HG02763 (cell line): ENCODE measurements around the gene PLCB1.

Source experiments
- ATAC-seq: cut with Tn5 transposase; IDR thresholded peaks from one replicate; pipeline ENCODE4 v1.9.1; 2021; ENCODE audit warnings: mild to moderate bottlenecking, moderate library complexity; ENCODE audit not compliant: unreplicated experiment

Gene PLCB1

GRCh38 chr20:8474027-8474668, 342.1 kb downstream of the PLCB1 start:
- no peak for ATAC-seq

DNA sequence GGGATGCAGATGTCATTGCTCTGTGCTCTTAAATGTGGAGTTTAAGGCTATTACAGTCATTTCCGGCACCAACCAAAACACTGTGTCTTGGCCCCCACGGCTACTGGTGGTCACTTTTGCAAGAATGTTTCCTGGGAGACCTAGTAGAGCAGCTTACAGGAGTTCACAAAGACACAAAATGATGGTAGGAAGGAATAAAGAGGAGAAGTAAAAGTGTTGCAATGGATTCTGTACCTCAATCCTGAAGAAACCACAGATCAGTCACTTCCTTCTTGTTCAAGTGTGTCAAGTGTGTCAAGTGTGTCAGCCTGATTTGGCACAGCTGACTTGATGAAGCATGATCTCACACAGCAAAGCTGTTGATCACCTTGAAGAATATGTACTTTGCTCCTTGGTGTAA, 344.0 kb downstream of the PLCB1 start:
- ATAC-seq = no peak

DNA sequence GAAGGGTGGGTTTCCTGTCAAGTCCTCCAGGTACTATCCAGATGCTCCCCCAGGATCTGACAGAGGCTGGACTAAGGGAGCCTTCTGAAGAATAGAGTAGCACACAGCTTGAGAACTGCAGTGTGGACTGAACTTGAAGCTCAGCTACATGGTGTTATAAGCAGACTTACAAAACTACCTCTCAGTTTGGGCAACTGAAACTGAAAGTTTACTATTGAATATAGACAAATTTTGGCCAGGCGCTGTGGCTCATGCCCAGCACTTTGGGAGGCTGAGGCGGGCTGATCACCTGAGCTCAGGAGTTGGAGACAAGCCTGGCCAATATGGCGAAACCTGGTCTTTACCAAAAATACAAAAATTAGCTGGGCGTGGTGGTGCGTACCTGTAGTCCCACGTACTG, 348.5 kb downstream of the PLCB1 start:
- ATAC-seq = no peak

DNA sequence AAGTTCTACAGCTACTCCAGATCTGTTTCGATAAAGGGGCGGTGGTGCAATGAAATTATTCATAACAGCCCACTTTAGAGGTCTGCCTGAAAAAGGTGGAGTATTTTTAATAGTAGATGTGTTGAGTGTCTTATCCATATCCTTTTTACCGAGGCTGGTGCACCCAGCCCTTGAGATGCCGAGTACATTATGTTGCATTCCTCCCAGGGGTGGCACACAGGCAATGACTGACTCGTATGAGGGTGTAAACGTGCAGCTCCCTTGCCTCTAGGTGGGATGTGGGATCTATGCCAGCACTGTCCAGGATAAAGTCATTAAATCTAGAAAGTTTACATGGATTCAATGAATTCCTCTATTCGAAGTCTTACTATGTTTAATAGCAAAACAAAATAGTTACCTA, 355.6 kb downstream of the PLCB1 start:
- ATAC-seq = no peak

- no peak for ATAC-seq
These were observed 357.2 kb downstream of the PLCB1 start for GRCh38 chr20:8489094-8489883.

DNA sequence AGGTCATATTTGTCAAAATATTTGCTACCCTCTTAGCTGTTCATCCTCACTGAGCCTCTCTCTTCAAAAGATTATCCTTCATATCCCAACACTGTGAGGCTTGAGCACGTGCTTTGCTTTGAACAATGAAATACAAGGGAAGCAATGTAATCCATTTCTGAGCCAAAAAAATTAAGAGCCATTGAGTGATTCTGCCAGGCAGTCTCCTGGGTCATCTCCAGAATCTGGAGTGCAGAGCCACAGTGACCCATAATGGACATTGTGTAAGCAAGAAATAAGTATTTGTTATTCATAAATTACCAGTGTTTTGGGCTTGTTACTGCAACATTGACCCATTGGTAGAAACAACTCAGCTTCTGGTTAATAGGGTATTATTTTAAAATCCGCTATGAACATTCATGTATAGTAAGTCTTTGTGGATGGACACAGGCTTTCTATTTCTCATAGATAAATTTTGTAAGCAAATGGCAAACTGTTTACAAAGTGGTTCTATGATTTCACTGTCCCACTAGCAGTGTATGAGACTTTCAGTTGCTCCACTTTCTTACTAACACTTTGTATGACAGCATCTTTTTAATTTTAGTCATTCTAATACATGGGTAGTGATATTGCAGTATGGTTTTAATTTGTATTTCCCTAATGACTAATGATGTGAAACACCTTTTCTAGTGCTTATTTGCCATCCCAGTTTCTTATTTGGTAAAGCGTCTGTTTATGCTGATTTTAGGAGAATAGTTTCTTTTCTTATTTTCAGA, 358.2 kb downstream of the PLCB1 start:
- no peak for ATAC-seq

DNA sequence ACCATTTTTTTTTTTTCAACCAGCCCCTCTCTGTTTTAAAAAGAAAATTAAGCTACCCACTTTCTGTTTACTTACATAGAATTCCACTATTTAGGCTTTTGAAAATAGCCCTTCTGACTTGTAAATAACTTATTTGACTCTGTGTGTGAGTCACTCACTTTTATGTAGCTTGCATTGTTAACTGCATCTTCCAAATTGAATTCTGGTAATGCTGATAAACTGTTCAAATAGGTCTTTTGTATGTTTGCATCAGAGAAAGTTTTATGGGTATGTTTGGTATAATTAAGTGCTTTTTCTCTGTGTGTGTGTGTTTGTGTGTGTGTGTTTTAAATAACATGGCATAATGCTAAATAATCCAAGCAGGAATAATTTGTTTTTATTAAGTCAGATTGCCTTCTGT, 360.1 kb downstream of the PLCB1 start:
- no peak for ATAC-seq

DNA sequence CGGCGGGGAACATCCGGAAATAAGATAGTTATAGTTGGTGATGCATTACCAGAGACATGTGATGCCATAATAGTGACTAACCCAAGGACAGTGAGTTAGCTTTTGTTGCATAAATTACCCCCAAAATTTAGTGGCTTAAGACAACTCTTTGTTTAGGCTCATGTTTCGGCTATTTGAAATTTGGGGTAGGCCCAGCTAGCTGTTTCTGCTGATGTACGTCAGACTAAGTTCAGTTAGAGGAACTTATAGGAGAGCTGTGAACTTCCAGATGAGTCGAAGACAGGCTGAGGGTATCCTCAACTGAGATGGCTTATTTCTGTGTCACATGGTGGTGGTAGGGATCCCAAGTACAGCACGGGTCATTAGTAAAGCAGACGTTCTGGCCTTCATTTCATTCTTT, 366.5 kb downstream of the PLCB1 start:
- no peak for ATAC-seq

- ATAC-seq = no peak
These were observed 372.0 kb downstream of the PLCB1 start for GRCh38 chr20:8504030-8504429.

DNA sequence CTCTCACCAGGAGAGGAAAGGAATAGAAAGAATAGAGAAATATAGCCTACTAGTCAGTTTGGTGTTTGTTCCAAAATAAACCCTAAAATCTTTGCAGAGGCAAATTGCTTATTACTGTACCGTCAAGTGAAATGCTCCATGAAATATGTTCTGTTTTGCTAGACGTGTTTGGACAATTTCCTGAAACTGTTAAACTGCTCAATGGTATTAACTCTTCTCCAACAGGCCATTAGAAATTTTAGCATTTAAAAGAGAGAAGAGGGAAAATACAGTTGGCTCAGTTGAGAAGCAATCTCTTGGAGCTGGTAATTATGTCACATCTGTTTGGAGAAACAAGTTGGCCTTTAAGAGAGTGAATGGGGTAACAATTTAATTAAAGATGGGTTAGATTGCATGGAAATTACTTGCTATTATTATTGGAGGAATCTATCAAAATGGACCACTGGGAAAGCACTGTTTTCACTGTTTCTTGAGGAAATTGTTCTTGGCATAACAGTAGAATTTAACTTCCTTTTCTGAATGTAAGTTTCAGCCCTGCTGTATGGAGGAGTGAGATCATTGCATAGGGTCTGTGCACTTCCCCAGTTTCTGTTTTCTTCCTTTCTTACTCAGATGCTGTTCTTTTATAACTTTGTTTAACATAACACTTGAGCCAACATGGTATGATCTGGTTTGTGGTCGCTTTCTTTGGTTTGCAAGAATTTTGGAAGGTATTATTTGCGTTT, 373.6 kb downstream of the PLCB1 start:
- no peak for ATAC-seq

DNA sequence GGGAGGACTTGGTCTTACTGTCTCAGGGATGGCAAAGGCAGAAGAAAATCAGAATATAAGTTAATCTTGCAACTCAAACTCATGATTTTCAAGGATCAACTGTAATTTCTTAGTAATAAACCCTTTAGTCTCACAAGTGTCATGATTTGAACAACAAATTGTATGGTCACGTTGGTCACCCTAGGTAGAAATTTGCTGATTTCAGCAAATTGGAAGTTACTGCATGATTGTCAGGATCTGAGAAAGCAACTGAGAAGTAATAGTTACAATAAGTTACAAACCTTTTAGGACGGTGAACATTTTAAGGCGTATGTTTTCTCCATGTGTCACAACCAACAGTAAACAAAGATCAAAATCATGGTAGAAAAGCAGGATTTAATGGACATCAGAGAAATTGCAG, 375.2 kb downstream of the PLCB1 start:
- no peak for ATAC-seq

- no peak for ATAC-seq
These were observed 377.7 kb downstream of the PLCB1 start for GRCh38 chr20:8509809-8510208.

DNA sequence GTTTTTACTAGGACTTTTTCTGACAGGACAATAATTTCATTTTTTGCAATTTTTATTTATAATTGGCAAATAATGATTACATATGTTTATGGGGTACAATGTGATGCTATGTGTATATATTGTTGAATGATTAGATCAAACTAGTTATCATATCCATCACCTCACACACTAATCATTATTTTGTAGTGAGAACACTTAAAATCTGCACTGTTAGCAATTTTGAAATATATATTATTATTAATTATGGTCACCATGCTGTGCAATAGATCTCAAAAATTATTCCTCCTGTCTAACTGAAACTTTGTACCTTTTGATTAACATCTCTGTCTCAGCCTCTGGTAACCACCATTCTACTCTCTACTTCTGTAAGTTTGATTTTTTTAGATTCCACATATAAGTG, 378.7 kb downstream of the PLCB1 start:
- no peak for ATAC-seq

DNA sequence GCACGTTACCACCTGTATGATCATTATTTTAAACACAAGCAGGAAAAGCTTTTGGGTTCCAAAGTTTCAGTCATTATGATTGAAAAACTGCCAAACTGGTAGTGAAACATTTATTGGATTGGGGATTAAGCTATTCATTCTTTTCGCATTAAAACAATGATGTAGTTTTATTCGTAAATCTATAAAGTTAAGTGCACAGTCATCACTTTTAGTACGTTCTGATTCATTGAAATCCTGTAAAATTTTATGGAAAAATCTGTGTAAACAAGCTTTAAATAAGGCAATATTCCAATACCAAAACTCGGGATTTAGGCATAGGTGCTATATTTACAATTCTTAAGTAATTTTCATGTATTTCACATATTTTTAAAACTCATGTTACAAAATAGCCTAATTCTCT, 379.9 kb downstream of the PLCB1 start:
- no peak for ATAC-seq

GRCh38 chr20:8515810-8516435, 383.9 kb downstream of the PLCB1 start:
- ATAC-seq = no peak

DNA sequence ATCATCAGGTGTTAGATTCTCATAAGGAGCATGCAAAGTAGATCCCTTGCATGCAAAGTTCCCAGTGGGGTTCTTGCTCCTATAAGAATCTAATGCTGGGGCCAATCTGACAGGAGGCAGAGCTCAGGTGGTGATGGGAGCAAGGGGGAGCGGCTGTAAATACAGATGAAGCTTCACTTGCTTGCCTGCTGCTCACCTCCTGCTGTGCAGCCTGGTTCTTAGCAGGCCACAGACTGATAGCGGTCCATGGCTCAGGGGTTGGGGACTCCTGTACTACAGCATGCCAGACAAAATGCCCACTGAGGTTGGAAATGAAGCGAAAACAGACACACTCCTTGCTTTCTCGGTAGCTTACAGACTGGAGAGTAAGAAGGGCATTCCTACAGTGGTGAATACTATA, 386.8 kb downstream of the PLCB1 start:
- ATAC-seq = no peak

DNA sequence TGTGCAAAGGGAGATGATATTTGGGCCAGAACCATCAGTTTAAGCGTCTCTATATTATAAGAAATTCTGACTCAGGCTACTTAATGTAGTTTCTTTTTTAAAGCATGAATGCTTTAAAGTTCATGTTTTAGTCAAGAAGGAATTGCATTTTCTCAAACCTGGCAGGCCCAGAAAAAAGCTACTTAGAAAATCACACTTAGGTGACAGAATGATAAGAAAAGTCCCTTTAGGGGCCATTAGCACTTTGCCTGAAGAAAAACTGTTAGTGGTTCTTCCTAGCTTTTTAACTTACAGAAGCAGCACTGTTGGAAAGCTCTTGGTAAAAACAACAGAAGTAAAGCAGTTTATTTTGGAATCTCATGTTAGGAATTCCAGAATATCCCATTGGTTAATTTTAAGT, 387.8 kb downstream of the PLCB1 start:
- no peak for ATAC-seq

GRCh38 chr20:8522168-8522567, 390.1 kb downstream of the PLCB1 start:
- no peak for ATAC-seq

DNA sequence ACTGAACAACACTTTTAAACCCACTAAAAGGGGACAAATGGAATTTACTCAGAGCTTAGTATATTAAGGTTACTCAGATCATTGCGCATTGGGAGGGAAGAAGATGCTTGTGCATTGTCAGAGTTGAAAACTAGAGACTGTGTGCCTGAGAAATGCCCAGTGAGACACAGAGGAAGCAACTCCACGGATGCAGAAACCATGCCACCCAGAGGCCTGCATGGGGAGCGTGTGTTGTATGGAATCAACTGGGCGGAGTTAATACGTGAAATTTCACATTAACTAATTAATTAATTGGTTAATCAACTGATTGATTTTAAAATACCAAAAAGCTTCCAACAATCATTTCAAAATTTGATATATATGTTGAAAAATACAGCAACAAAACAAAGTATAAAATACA, 391.6 kb downstream of the PLCB1 start:
- no peak for ATAC-seq

- no peak for ATAC-seq
These were observed 392.3 kb downstream of the PLCB1 start for GRCh38 chr20:8524101-8525016.
